ENCODE measurements around the gene MTHFSD. TPM values are rescaled to one million over a fixed set of nuclear protein-coding genes. Genes with fewer than 3 reads are reported as not detected.

The MTHFSD gene
- total RNA-seq, 4 donors from 2014 or later: 22.7 to 40.8 (median 25.4) TPM

DNA sequence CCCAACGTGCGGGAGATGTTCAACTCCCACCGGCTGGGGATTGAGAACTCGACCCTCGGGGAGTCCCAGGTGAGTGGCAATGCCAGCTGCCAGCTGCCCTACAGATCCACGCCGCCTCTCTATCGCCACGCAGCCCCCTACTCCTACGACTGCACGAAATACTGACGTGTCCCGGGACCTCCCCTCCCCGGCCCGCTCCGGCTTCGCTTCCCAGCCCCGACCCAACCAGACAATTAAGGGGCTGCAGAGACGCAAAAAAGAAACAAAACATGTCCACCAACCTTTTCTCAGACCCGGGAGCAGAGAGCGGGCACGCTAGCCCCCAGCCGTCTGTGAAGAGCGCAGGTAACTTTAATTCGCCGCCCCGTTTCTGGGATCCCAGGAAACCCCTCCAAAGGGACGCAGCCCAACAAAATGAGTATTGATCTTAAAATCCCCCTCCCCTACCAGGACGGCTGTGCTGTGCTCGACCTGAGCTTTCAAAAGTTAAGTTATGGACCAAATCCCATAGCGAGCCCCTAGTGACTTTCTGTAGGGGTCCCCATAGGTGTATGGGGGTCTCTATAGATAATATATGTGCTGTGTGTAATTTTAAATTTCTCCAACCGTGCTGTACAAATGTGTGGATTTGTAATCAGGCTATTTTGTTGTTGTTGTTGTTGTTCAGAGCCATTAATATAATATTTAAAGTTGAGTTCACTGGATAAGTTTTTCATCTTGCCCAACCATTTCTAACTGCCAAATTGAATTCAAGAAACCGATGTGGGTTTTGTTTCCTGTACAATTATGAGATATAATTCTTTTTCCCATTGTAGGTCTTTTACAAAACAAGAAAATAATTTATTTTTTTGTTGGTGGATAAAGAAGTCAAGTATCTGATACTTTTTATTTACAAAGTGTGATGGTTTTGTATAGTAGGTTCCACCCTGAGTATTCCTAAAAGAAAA lies 13.9 kb upstream of the MTHFSD start:
- 9% methylated on average over 33 of the region's 33 CpGs for WGBS, 2 donors
- TF ChIP-seq POLR2A (IDR thresholded peaks at IDR 0.05): no peak
- TF ChIP-seq EP300 (IDR thresholded peaks at IDR 0.05): no peak
- peak overlapping the region; percentile 53 to 80 (median 76) for H3K27ac ChIP-seq
- peak overlapping the region; percentile 30 to 60 (median 46) for H3K4me3 ChIP-seq
- H3K9me3 ChIP-seq: no peaks in the 10 kb centered on the region
- H3K36me3 ChIP-seq: no peaks in the 10 kb centered on the region
- peaks cover 0 to 92% of the 10 kb centered on the region in 2 donors for H3K27me3 ChIP-seq
- H3K4me1 ChIP-seq: peaks cover 0 to 42% (median 4%) of the 10 kb centered on the region in 4 donors
- no peak for DNase-seq (ENCODE audit: low spot score in 2 of 2)

DNA sequence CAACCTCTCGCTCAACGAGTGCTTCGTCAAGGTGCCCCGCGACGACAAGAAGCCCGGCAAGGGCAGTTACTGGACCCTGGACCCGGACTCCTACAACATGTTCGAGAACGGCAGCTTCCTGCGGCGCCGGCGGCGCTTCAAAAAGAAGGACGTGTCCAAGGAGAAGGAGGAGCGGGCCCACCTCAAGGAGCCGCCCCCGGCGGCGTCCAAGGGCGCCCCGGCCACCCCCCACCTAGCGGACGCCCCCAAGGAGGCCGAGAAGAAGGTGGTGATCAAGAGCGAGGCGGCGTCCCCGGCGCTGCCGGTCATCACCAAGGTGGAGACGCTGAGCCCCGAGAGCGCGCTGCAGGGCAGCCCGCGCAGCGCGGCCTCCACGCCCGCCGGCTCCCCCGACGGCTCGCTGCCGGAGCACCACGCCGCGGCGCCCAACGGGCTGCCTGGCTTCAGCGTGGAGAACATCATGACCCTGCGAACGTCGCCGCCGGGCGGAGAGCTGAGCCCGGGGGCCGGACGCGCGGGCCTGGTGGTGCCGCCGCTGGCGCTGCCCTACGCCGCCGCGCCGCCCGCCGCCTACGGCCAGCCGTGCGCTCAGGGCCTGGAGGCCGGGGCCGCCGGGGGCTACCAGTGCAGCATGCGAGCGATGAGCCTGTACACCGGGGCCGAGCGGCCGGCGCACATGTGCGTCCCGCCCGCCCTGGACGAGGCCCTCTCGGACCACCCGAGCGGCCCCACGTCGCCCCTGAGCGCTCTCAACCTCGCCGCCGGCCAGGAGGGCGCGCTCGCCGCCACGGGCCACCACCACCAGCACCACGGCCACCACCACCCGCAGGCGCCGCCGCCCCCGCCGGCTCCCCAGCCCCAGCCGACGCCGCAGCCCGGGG lies 12.9 kb upstream of the MTHFSD start:
- TF ChIP-seq EP300 (IDR thresholded peaks at IDR 0.05): no peak
- TF ChIP-seq, protein P1, sequence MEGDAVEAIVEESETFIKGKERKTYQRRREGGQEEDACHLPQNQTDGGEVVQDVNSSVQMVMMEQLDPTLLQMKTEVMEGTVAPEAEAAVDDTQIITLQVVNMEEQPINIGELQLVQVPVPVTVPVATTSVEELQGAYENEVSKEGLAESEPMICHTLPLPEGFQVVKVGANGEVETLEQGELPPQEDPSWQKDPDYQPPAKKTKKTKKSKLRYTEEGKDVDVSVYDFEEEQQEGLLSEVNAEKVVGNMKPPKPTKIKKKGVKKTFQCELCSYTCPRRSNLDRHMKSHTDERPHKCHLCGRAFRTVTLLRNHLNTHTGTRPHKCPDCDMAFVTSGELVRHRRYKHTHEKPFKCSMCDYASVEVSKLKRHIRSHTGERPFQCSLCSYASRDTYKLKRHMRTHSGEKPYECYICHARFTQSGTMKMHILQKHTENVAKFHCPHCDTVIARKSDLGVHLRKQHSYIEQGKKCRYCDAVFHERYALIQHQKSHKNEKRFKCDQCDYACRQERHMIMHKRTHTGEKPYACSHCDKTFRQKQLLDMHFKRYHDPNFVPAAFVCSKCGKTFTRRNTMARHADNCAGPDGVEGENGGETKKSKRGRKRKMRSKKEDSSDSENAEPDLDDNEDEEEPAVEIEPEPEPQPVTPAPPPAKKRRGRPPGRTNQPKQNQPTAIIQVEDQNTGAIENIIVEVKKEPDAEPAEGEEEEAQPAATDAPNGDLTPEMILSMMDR (IDR thresholded peaks at IDR 0.05): peak in 1 of 5 experiments; percentile 11

DNA sequence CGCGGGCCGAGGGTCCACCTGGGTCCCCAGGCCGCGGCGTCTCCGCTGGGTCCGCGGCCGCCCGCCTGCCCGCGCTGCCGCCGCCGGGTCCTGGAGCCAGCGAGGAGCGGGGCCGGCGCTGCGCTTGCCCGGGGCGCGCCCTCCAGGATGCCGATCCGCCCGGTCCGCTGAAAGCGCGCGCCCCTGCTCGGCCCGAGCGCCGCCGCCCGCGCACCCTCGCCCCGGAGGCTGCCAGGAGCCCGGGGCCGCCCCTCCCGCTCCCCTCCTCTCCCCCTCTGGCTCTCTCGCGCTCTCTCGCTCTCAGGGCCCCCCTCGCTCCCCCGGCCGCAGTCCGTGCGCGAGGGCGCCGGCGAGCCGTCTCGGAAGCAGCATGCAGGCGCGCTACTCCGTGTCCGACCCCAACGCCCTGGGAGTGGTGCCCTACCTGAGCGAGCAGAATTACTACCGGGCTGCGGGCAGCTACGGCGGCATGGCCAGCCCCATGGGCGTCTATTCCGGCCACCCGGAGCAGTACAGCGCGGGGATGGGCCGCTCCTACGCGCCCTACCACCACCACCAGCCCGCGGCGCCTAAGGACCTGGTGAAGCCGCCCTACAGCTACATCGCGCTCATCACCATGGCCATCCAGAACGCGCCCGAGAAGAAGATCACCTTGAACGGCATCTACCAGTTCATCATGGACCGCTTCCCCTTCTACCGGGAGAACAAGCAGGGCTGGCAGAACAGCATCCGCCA lies 12.1 kb upstream of the MTHFSD start:
- H3K4me1 ChIP-seq: peaks cover 0 to 35% (median 2%) of the 10 kb centered on the region in 4 donors
- H3K27me3 ChIP-seq: peaks cover 0 to 75% of the 10 kb centered on the region in 2 donors
- H3K4me3 ChIP-seq: peak overlapping the region; percentile 42 to 60 (median 46)
- 0% methylated on average over 42 to 45 of the region's 88 CpGs for WGBS, 2 donors
- H3K36me3 ChIP-seq: no peaks in the 10 kb centered on the region
- peak overlapping the region; percentile 53 to 79 (median 74) for H3K27ac ChIP-seq
- TF ChIP-seq, protein P1 (IDR thresholded peaks at IDR 0.05): no peak
- TF ChIP-seq POLR2A (IDR thresholded peaks at IDR 0.05): peak in 1 of 2 donors; percentile 28
- TF ChIP-seq EP300 (IDR thresholded peaks at IDR 0.05): peak in 1 of 2 donors; percentile 14
- DNase-seq (ENCODE audit: low spot score in 2 of 2): no peak
- H3K9me3 ChIP-seq: no peaks in the 10 kb centered on the region

More for the DNA sequence above, 12.9 kb upstream of the MTHFSD start:
- Histone ChIP-seq H3K36me3 (no peaks in the 10 kb centered on the region), H3K27me3 (peaks cover 0 to 83% of the 10 kb centered on the region in 2 donors), H3K4me1 (peaks cover 0 to 41% (median 2%) of the 10 kb centered on the region in 4 donors), H3K27ac (peak overlapping the region; percentile 53 to 79 (median 74)), H3K4me3 (peak overlapping the region; percentile 42 to 60 (median 46)), H3K9me3 (no peaks in the 10 kb centered on the region)
- no peak for DNase-seq (ENCODE audit: low spot score in 2 of 2)
- 3 to 6% methylated on average over 18 to 65 of the region's 116 CpGs for WGBS, 2 donors

DNA sequence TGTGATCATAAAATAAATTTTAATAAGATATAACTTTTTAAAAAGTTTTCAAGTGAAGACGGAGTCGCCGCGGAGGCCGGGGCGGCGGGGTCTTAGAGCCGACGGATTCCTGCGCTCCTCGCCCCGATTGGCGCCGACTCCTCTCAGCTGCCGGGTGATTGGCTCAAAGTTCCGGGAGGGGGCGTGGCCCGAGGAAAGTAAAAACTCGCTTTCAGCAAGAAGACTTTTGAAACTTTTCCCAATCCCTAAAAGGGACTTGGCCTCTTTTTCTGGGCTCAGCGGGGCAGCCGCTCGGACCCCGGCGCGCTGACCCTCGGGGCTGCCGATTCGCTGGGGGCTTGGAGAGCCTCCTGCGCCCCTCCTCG lies 11.5 kb upstream of the MTHFSD start, which contains the start of gene FOXC2:
FOXC2 (plus strand) TSS at position 229 of the 365 bp plus-strand sequence. CDS start 507 bp downstream, outside the sequence.
- Histone ChIP-seq H3K4me1 (peaks cover 0 to 35% (median 2%) of the 10 kb centered on the region in 4 donors), H3K9me3 (no peaks in the 10 kb centered on the region), H3K27me3 (peaks cover 0 to 69% of the 10 kb centered on the region in 2 donors), H3K4me3 (peak within 1 kb of the TSS; percentile 42 to 60 (median 46)), H3K36me3 (no peaks in the 10 kb centered on the region), H3K27ac (peak within 1 kb of the TSS; percentile 53 to 79 (median 74))
- 1 to 4% methylated on average over 27 to 28 of the region's 30 CpGs for WGBS, 2 donors
- TF ChIP-seq POLR2A (IDR thresholded peaks at IDR 0.05) (peak; percentile 68 to 71), EP300 (IDR thresholded peaks at IDR 0.05) (peak in 1 of 2 donors; percentile 45)
- TF ChIP-seq, protein P1 (IDR thresholded peaks at IDR 0.05): no peak
- DNase-seq (ENCODE audit: low spot score in 2 of 2): peak; percentile 87 to 89

Data from tibial nerve (tissue), 4 donors.